DMS114 treated with DMSO at 0.1 percent for 48 hours (cell line): ENCODE measurements around the gene TMEM44.

ENCODE experiments used
- DNase-seq: peaks from one replicate; lab custom pipeline; 2025; ENCODE audit not compliant: unreplicated experiment; lab: John Stamatoyannopoulos, UW

The TMEM44 gene

GRCh38 chr3:194582196-194582905, 50.9 kb downstream of the TMEM44 start:
- no peak for DNase-seq

DNA sequence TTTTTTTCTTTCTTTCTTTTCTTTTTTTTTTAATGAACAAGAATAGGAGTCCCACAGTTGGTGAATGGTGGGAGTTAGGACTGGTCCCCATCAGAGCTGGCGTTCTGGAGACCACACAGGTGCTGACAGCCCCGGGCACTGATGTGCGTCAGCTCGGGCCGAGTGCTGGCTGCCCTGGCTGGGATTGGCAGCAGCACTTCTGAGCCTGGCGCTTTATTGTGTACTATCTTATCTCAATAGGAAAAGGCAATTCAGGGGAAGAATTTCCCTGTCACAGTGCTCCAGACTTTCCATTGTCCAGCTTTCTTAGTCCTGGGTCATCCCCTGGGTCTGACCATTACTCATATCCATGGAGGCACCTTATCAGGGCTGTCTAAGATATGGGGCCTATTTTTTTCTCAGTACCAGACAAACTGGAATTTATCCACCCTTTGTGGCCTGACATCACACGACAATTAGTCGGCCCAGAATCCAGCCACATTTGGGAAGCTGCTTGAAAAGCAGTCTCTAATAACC, 54.1 kb downstream of the TMEM44 start:
- DNase-seq = no peak

- DNase-seq = no peak
These were observed 55.0 kb downstream of the TMEM44 start for GRCh38 chr3:194577986-194578905.

DNA sequence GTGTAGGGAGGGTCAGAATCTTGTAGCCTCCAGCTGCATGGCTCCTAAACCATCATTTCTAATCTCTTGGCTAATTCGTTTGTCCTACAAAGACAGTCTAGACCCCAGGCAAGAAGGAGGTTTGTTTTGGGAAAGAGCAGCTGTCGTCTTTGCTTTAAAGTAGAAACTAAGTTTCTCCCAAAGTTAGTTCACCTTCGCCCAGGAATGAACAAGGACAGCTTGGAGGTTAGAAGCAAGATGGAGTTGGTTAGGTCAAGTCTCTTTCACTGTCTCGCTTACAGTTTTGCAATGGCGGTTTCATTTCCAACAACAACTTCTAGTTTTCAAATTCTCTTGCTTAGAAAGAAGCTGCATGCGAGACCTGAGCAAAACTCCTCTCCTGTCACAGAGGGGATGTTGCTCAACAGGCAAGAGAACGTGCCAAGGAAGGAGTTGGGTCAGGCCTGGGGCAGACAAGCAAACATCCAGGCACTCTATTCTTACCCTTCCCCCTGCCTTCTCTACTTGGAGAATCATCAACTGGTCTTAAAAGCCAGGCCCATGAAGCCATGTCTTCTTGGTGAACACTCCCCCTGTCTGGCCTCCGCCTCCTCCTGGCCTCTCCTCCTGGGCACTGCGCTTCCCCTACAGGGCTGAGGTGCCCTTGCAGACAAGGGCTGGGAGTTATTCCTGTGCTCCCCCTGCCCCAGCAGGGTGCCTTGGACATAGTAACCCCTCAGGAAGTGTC, 57.6 kb downstream of the TMEM44 start:
- DNase-seq = no peak

DNA sequence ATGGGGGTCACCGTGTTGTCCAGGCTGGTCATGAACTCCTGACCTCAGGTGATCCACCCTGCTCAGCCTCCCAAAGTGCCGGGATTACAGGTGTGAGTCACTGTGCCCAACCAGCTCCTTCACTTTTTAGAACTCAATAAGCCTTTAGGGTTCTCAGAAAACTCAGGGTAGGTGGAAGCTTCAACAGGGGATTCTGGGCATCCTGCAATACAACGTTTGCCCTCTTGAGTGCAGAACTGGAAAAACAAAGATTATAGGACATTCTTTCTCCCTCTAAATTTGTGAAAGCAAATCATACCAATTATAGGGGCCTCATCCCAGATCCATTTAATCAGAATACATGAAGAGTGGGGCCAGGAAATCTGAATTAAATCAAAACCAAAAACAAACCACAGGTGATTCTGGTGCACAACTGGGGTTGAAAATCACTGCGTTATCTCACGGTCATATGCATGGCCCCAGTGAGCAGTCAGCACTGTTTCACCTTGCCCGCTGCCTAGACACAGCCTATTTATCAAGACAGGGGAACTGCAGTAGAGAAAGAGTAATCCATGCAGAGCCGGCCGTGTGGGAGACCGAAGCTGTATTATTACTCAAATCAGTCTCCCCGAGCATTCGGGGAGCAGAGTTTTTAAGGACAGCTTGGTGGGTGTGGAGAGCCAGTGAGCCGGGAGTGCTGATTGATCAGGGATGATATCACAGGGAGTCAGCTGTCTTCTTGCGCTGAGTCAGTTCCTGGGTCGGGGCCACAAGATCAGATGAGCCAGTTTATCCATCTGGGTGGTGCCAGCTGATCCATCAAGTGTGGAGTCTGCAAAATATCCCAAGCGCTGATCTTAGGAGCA, 58.4 kb downstream of the TMEM44 start:
- no peak for DNase-seq

GRCh38 chr3:194573680-194574437, 59.4 kb downstream of the TMEM44 start:
- no peak for DNase-seq

DNA sequence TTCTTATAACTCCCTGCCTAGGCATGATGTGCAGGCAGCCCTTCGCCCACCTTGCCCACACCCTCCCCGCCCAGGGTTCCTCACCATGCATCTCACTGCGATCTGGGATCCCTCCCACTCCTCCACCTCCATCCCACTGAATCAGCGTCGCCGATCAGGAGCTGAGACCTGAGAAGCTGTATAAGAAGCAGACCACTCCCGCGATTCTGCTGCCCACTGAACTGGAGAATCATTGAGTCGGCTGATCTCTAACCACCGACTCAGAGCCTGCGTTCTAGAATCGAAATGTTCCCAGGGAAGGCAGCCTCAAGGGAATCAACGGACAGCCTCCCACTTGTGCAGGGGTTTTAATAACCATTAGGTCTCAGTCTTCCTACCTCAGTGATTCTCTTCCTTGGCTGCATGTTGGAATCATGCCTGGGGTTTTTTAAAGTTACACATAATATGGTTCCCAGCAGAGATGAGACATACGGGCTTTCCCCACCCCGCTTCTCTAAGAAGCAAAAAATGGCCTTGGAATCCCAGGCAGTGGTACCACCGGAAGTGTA, 60.2 kb downstream of the TMEM44 start:
- DNase-seq = no peak

DNA sequence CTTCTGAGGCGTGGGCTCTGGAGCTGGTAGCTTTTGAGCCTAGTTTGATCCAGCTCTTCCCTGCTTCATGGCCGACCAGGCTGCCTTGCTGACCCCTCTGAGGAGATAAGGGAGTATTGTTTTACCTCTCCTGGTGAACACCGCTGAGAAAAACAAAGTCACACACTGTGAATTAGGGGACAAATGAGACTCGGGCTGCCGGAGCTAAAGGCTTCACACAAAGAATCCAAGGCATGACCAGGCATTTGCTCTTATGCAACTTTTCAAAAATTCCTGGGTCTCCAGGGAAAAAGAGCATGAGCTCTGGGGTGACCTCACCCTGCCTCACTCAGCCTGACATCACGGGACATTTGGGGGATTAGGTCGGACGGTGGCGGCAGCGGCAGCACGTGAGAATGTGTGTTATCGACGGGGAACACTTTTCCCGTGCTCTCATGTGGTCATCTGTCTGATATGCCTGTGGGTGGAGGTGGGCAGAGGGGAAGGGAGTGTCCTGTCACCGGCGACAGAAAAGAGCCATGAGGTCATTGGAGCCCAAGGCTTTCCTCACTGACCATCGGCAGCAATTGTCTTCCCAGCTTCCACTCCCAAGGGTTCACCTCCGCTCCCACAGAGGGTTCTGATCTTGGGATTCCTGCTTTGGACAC, 61.0 kb downstream of the TMEM44 start:
- no peak for DNase-seq

DNA sequence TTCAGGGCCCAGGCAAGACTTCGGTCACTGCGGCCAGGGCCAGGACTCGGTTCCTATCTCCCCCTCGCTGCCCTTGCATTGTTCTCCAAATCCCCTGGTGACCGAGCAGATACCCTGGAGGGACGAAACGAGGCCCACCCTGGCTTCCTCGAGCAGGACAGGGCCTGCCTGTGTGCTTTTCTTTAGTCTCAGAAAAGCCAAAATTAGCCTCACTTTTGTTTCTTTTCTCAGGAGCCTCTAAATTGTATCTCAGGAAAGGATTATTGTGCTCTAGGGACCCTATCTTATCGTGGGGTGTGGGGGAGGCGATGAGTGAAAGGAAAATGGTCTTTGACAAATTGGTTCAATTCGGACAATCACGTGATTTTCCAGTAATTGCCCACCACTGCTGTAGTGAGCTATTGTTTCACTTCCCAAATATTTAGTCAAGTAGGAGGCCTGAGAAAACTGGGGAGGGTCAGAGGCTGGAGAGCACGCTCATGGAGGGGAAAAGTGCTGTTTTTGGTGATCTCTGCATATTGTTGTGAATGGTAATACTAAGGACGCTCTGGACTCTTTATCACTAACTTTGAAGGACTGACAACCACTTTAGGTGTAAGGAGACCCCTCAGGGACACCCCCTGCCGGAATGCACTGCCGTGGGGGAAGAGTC, 61.6 kb downstream of the TMEM44 start:
- no peak for DNase-seq

DNA sequence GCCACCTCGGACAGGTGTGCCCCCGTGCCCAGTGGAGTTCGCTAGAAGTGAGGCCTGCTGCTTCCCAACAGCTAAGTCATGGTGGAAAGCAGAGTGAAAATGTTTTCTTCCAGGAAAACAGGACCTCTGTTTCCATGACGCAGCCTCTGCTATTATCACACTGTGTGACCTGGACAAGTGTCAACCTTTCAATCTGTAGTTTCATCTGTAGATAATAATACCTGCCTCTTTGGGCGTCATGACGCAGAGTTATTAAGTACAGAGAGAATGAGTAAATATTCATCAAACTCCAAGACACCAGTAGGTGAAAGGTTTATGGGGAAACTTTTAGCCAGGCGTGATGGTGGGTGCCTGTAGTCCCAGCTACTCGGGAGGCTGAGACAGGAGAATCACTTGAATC, 62.3 kb downstream of the TMEM44 start:
- DNase-seq = no peak

GRCh38 chr3:194570235-194570634, 63.0 kb downstream of the TMEM44 start:
- no peak for DNase-seq

- no peak for DNase-seq
These were observed 64.0 kb downstream of the TMEM44 start for GRCh38 chr3:194569252-194569651.

- DNase-seq = no peak
These were observed 67.5 kb downstream of the TMEM44 start for GRCh38 chr3:194565597-194566190.

GRCh38 chr3:194562986-194563385, 70.2 kb downstream of the TMEM44 start:
- no peak for DNase-seq

- DNase-seq = no peak
These were observed 71.8 kb downstream of the TMEM44 start for GRCh38 chr3:194561306-194561974.

DNA sequence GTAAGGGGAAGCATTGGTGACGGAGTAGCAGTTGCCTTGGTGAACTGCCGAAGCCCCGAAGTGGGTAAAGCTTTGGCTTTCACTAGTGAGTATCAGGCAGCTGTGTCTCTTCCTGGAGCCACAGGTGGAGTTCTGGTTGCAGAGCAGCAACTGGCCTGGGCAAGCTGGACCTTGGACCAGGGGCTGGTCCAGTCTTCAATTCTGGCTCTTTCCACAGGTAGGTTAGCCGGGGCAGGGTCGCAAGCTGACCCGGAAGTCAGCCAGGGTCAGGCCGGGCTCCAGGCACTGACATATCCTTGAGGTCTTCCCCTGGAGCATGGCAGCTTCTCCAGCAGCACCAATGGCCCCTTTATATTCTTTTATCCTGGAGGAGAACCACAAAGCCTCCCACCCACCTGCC, 73.2 kb downstream of the TMEM44 start:
- DNase-seq = no peak

- no peak for DNase-seq
These were observed 73.7 kb downstream of the TMEM44 start for GRCh38 chr3:194559530-194559929.
